Suprapubic skin (tissue), 4 donors: ENCODE data around the gene TLL1.

Experiments
- EP300 ChIP-seq: sonication (generic); formaldehyde crosslinking; IDR thresholded peaks from one replicate; pipeline ENCODE4 v1.6.1; 2017; ENCODE audit warnings: antibody characterized with exemption
- POLR2AphosphoS5 ChIP-seq, 3 donors: sonication (generic); formaldehyde crosslinking; IDR thresholded peaks; one replicate each; pipeline ENCODE4 v1.6.1; 2017; ENCODE audit warnings: antibody characterized with exemption in 3 of 3
- TF ChIP-seq, protein P1 (sequence below), 2 donors: fragments of 200-600 bp in 1 of 2; fragments of 450-650 bp in 1 of 2; sonication (generic) in 1 of 2; IDR thresholded peaks; one replicate each; pipeline ENCODE4 v1.5.1; 2016 to 2019; ENCODE audit warnings: antibody characterized with exemption in 2 of 2, mild to moderate bottlenecking in 1 of 2, moderate library complexity in 1 of 2

DNA sequence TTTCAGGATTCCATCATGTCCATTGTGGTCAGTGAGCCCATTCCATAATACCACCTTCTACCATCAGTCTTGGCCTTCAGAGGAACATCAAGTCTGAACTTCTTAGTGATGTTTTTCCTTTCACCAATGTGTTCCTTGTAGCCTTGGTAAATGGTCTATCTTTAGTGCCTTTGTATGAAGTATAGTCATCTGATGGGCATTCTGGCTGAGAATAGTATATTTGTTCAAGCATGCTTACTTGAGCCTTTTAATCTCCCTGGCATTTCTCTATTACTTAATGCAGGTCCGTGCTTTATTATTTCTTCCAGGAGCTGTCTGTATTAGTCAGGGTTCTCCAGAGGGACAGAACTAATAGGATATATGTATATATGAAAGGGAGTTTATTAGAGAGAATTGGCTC, 99.7 kb downstream of the TLL1 start:
- TF ChIP-seq POLR2AphosphoS5 (IDR thresholded peaks at IDR 0.05) (no peak), EP300 (no peak)
- TF ChIP-seq, protein P1, sequence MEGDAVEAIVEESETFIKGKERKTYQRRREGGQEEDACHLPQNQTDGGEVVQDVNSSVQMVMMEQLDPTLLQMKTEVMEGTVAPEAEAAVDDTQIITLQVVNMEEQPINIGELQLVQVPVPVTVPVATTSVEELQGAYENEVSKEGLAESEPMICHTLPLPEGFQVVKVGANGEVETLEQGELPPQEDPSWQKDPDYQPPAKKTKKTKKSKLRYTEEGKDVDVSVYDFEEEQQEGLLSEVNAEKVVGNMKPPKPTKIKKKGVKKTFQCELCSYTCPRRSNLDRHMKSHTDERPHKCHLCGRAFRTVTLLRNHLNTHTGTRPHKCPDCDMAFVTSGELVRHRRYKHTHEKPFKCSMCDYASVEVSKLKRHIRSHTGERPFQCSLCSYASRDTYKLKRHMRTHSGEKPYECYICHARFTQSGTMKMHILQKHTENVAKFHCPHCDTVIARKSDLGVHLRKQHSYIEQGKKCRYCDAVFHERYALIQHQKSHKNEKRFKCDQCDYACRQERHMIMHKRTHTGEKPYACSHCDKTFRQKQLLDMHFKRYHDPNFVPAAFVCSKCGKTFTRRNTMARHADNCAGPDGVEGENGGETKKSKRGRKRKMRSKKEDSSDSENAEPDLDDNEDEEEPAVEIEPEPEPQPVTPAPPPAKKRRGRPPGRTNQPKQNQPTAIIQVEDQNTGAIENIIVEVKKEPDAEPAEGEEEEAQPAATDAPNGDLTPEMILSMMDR (IDR thresholded peaks at IDR 0.05) = no peak
